Thoracic aorta (tissue), 2 donors: ENCODE results near the gene GSG1L2. TPM values are rescaled to one million over a fixed set of nuclear protein-coding genes. Genes with fewer than 3 reads are reported as not detected.
"Not testable (repeated sequence)": the region's sequence is repeated elsewhere in the genome, so short reads cannot be mapped to it uniquely, and the experiment has no call there.

ENCODE experiments used
- ATAC-seq: fragments of 150-250 bp; one replicate; pipeline ENCODE4 v1.8.0; 2017; ENCODE audit warnings: low read depth; ENCODE audit not compliant: insufficient number of reproducible peaks, low FRiP score
- DNase-seq: peaks from one replicate; pipeline ENCODE4 v3.0.0-alpha.2; 2020; ENCODE audit warnings: low spot score
- H3K27ac ChIP-seq, 2 donors: fragments of 200-600 bp; sonication (generic); 1 replicate in 1 of 2; 2 replicates in 1 of 2; pipeline ENCODE4 v1.5.1; 2016; ENCODE audit warnings: mild to moderate bottlenecking in 2 of 2, moderate library complexity in 2 of 2
- H3K27me3 ChIP-seq: fragments of 200-600 bp; sonication (generic); replicated peaks from 2 replicates; pipeline ENCODE4 v1.6.0; 2016; ENCODE audit warnings: mild to moderate bottlenecking; ENCODE audit not compliant: insufficient read depth
- H3K36me3 ChIP-seq: fragments of 200-600 bp; sonication (generic); one replicate; pipeline ENCODE4 v1.5.1; 2016
- H3K4me1 ChIP-seq, 2 donors: fragments of 200-600 bp; sonication (generic); 1 replicate in 1 of 2; 2 replicates in 1 of 2; pipeline versions ENCODE4 v1.5.1 to v1.6.0; 2016; ENCODE audit warnings: low read depth in 2 of 2, mild to moderate bottlenecking in 1 of 2; ENCODE audit not compliant: control insufficient read depth in 1 of 2
- H3K4me3 ChIP-seq: fragments of 200-600 bp; sonication (generic); 2 replicates; pipeline ENCODE4 v1.5.1; 2016; ENCODE audit warnings: mild to moderate bottlenecking
- H3K9me3 ChIP-seq: fragments of 200-600 bp; sonication (generic); 2 replicates; pipeline ENCODE4 v1.5.1; 2016
- CTCF ChIP-seq: fragments of 200-600 bp; sonication (generic); IDR thresholded peaks from one replicate; pipeline ENCODE4 v1.5.1; 2019; ENCODE audit warnings: antibody characterized with exemption
- total RNA-seq, 2 donors: library from RNA; depleted of rRNA; stranded (reverse); fragments of >200 nt; gene quantifications; one replicate each; pipeline versions ENCODE4 v1.1.0 to v1.2.3, GENCODE V29; 2016

GSG1L2 gene
- total RNA-seq, 2 donors from 2014 or later = not detected

DNA sequence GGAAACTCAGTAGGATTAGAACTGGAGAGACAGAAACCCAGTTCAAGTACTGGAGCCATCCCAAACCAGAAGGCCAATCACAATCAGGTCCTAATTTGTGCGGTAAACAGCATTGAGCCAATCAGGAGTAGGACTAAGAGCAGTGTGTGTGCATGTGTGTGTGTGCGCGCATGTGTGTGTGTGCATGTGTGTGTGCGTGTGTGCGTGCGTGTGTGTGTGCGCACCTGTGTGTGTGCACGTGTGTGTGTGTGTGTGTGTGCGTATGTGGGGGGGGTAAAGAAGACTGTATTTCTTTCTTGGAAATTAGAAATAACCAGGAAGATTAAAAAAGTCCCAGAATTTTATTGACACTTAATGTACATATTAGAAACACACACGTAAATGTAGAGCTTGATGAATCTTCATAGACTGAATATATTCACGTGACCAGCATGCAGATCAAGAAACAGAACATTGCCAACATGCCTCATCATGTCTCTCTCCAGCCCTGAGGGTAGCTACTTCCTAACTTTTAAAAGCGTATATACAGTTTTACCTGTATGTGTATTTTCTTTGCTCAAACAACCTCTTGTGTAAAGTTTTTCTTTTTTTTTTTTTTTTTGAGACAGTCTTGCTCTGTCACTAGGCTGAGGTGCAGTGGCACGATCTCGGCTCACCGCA is 29.6 kb downstream of the GSG1L2 start:
- DNase-seq = no peak
- no peak for TF ChIP-seq CTCF
- no peaks in the 10 kb centered on the region for H3K9me3 ChIP-seq
- no peak for ATAC-seq
- no peak overlapping the region for H3K4me3 ChIP-seq
- no peaks in the 10 kb centered on the region for H3K27me3 ChIP-seq
- H3K36me3 ChIP-seq = no peaks in the 10 kb centered on the region
- no peak overlapping the region for H3K27ac ChIP-seq
- H3K4me1 ChIP-seq = peaks cover 0 to 7% of the 10 kb centered on the region in 2 donors

- H3K36me3 ChIP-seq = no peaks in the 10 kb centered on the region
- H3K4me1 ChIP-seq = peaks cover 0 to 7% of the 10 kb centered on the region in 2 donors
- DNase-seq (no peak), ATAC-seq (no peak)
- H3K4me3 ChIP-seq = no peak within 1 kb of the TSS
- H3K27ac ChIP-seq = no peak within 1 kb of the TSS
- no peak for TF ChIP-seq CTCF
- no peaks in the 10 kb centered on the region for H3K9me3 ChIP-seq
- no peaks in the 10 kb centered on the region for H3K27me3 ChIP-seq
Measured at GRCh38 chr17:9790889-9791876, 30.7 kb downstream of the GSG1L2 start, which contains the start of gene DHRS7C. DHRS7C (minus strand) TSS chr17:9791592; CDS start chr17:9791284, 308 bp downstream.

GRCh38 chr17:9790316-9790715 is 31.6 kb downstream of the GSG1L2 start:
- Histone ChIP-seq H3K27me3 (no peaks in the 10 kb centered on the region), H3K27ac (no peak overlapping the region), H3K4me1 (peaks cover 0 to 7% of the 10 kb centered on the region in 2 donors), H3K9me3 (no peaks in the 10 kb centered on the region), H3K4me3 (no peak overlapping the region), H3K36me3 (no peaks in the 10 kb centered on the region)
- TF ChIP-seq CTCF = no peak
- DNase-seq (no peak), ATAC-seq (no peak)

- Histone ChIP-seq H3K9me3 (no peaks in the 10 kb centered on the region), H3K27me3 (no peaks in the 10 kb centered on the region), H3K4me1 (peaks cover 0 to 7% of the 10 kb centered on the region in 2 donors), H3K27ac (no peak overlapping the region), H3K36me3 (no peaks in the 10 kb centered on the region), H3K4me3 (no peak overlapping the region)
- no peak for DNase-seq
- no peak for ATAC-seq
- no peak for TF ChIP-seq CTCF
Measured at GRCh38 chr17:9788601-9789000, 33.3 kb downstream of the GSG1L2 start.

GRCh38 chr17:9784544-9784943 is 37.3 kb downstream of the GSG1L2 start:
- Histone ChIP-seq H3K36me3 (no peaks in the 10 kb centered on the region), H3K4me1 (no peaks in the 10 kb centered on the region), H3K27me3 (no peaks in the 10 kb centered on the region), H3K27ac (no peak overlapping the region), H3K4me3 (no peak overlapping the region), H3K9me3 (no peaks in the 10 kb centered on the region)
- ATAC-seq = no peak
- DNase-seq = no peak
- TF ChIP-seq CTCF = no peak

DNA sequence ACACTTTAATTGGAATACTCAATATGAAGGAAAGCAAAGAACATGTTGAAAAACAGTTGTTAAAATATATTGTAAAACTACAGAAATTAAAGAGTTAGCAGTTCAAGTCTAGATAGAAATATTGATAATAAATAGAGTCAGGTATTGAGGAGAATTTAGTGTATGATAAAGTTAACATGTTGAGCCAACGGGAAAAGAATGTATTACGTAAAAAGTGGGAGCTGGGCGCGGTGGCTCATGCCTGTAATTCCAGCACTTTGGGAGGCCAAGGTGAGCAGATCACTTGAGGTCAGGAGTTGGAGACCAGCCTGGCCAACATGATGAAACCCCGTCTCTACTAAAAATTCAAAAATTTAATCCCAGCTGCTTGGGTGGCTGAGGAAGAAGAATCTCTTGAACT is 38.4 kb downstream of the GSG1L2 start:
- not testable (repeated sequence) for H3K27me3 ChIP-seq, H3K9me3 ChIP-seq, H3K27ac ChIP-seq, DNase-seq, ATAC-seq, H3K4me1 ChIP-seq, H3K4me3 ChIP-seq, H3K36me3 ChIP-seq
